GM19238 (cell line): ENCODE measurements around the gene AMZ1.

ENCODE experiments used
- DNase-seq: peaks from one replicate; pipeline ENCODE4 v3.0.0; 2011; ENCODE audit warnings: low spot score; ENCODE audit not compliant: insufficient read length

Gene AMZ1

GRCh38 chr7:2687881-2688318, at the start of gene AMZ1:
Gene AMZ1, plus strand, starts transcription at chr7:2688202. Its CDS starts 12,250 bp downstream, at chr7:2700452.
- no peak for DNase-seq

- no peak for DNase-seq
These were observed 49.6 kb upstream of the AMZ1 start for GRCh38 chr7:2638224-2638991.

- no peak for DNase-seq
These were observed 48.8 kb upstream of the AMZ1 start for GRCh38 chr7:2639181-2639681.

GRCh38 chr7:2639695-2640481, 48.1 kb upstream of the AMZ1 start:
- no peak for DNase-seq

GRCh38 chr7:2640482-2640830, 47.5 kb upstream of the AMZ1 start:
- no peak for DNase-seq

- no peak for DNase-seq
These were observed 47.1 kb upstream of the AMZ1 start for GRCh38 chr7:2640846-2641316.

GRCh38 chr7:2641406-2642393, 46.3 kb upstream of the AMZ1 start:
- DNase-seq, result peak; percentile 46

GRCh38 chr7:2643386-2644219, 44.4 kb upstream of the AMZ1 start:
- no peak for DNase-seq

GRCh38 chr7:2644220-2644561, 43.8 kb upstream of the AMZ1 start:
- DNase-seq, result no peak

- DNase-seq, result peak; percentile 51
These were observed 43.3 kb upstream of the AMZ1 start for GRCh38 chr7:2644562-2645273.

- DNase-seq, result peak; percentile 75
These were observed 42.6 kb upstream of the AMZ1 start for GRCh38 chr7:2645274-2645868.

- no peak for DNase-seq
These were observed 41.7 kb upstream of the AMZ1 start for GRCh38 chr7:2646336-2646679.

- DNase-seq, result no peak
These were observed 41.1 kb upstream of the AMZ1 start for GRCh38 chr7:2646680-2647571.

GRCh38 chr7:2647594-2648172, 40.3 kb upstream of the AMZ1 start:
- DNase-seq, result no peak

- DNase-seq, result no peak
These were observed 38.7 kb upstream of the AMZ1 start for GRCh38 chr7:2649139-2649838.

GRCh38 chr7:2649991-2650390, 38.0 kb upstream of the AMZ1 start:
- DNase-seq, result no peak

- DNase-seq, result no peak
These were observed 37.6 kb upstream of the AMZ1 start for GRCh38 chr7:2650451-2650850.
